Osteoblast (primary cell): ENCODE measurements around the gene BSG. TPM values are rescaled to one million over a fixed set of nuclear protein-coding genes. Genes with fewer than 3 reads are reported as not detected.

ENCODE experiments used
- DNase-seq: peaks from one replicate; pipeline ENCODE4 v3.0.0; 2011; ENCODE audit warnings: low spot score, mixed read lengths; ENCODE audit not compliant: insufficient read length; ENCODE audit errors: missing footprints
- H2AFZ ChIP-seq: 2 replicates; pipeline ENCODE4 v1.6.0; 2011; ENCODE audit warnings: mild to moderate bottlenecking, low read length
- H3K27ac ChIP-seq: 2 replicates; pipeline ENCODE4 v1.5.1; 2011; ENCODE audit warnings: mild to moderate bottlenecking, low read depth, low read length, moderate library complexity
- H3K27me3 ChIP-seq: 2 replicates; pipeline ENCODE4 v1.6.0; 2012; ENCODE audit warnings: mild to moderate bottlenecking, control low read depth, inconsistent platforms, low read length, moderate library complexity; ENCODE audit not compliant: insufficient read depth
- H3K36me3 ChIP-seq: 2 replicates; pipeline ENCODE4 v1.5.1; 2011; ENCODE audit warnings: mild to moderate bottlenecking, low read length, control low read depth, moderate library complexity; ENCODE audit not compliant: insufficient read depth
- H3K4me1 ChIP-seq: 2 replicates; pipeline ENCODE4 v1.5.1; 2011; ENCODE audit warnings: mild to moderate bottlenecking, low read length, control low read depth, moderate library complexity; ENCODE audit not compliant: insufficient read depth
- H3K4me2 ChIP-seq: 2 replicates; pipeline ENCODE4 v1.6.0; 2011; ENCODE audit warnings: mild to moderate bottlenecking, low read length; ENCODE audit not compliant: insufficient read depth
- H3K4me3 ChIP-seq: fragments of 200-600 bp; sonication (generic); 3 replicates; pipeline ENCODE4 v1.5.1; 2012; ENCODE audit warnings: mild to moderate bottlenecking, low read length, inconsistent platforms; ENCODE audit not compliant: insufficient read depth
- H3K79me2 ChIP-seq: 2 replicates; pipeline ENCODE4 v1.6.0; 2012; ENCODE audit warnings: mild to moderate bottlenecking, low read length, control low read depth, inconsistent platforms; ENCODE audit not compliant: insufficient read depth
- H3K9me3 ChIP-seq: 2 replicates; pipeline ENCODE4 v1.5.1; 2011; ENCODE audit warnings: low read depth, low read length, control low read depth
- H4K20me1 ChIP-seq: 2 replicates; pipeline ENCODE4 v1.6.0; 2012; ENCODE audit warnings: mild to moderate bottlenecking, low read length, control low read depth; ENCODE audit not compliant: insufficient read depth
- CTCF ChIP-seq: IDR thresholded peaks from 2 replicates; pipeline ENCODE4 v1.5.1; 2011; ENCODE audit warnings: mild to moderate bottlenecking, low read depth, low read length, moderate library complexity; ENCODE audit errors: extremely low read depth
- total RNA-seq: library from RNA; depleted of rRNA; stranded (reverse); fragments of >200 nt; gene quantifications from 2 replicates; pipeline ENCODE4 v1.2.3, GENCODE V29; 2012

BSG gene
- total RNA-seq, 1 donor: 273 TPM

GRCh38 chr19:534088-534487, 38.3 kb upstream of the BSG start:
- H3K4me3 ChIP-seq: peak overlapping the region; percentile 89
- H3K27me3 ChIP-seq: no peaks in the 10 kb centered on the region
- peaks cover 11% of the 10 kb centered on the region for H3K36me3 ChIP-seq
- H2AFZ ChIP-seq: no peak overlapping the region
- peak overlapping the region; percentile 91 for H3K27ac ChIP-seq
- peak overlapping the region; percentile 97 for H3K4me2 ChIP-seq
- peaks cover 65% of the 10 kb centered on the region for H3K79me2 ChIP-seq
- H4K20me1 ChIP-seq: peaks cover 50% of the 10 kb centered on the region
- H3K4me1 ChIP-seq: peaks cover 10% of the 10 kb centered on the region
- DNase-seq: no peak
- peak; percentile 24 for TF ChIP-seq CTCF
- no peaks in the 10 kb centered on the region for H3K9me3 ChIP-seq

GRCh38 chr19:535017-535835, 37.2 kb upstream of the BSG start:
- Histone ChIP-seq H3K4me3 (no peak overlapping the region), H4K20me1 (peaks cover 50% of the 10 kb centered on the region), H3K36me3 (peaks cover 11% of the 10 kb centered on the region), H3K27me3 (no peaks in the 10 kb centered on the region), H3K27ac (peak overlapping the region; percentile 33), H2AFZ (no peak overlapping the region), H3K79me2 (peaks cover 69% of the 10 kb centered on the region), H3K9me3 (no peaks in the 10 kb centered on the region), H3K4me2 (no peak overlapping the region), H3K4me1 (peaks cover 10% of the 10 kb centered on the region)
- TF ChIP-seq CTCF: no peak
- DNase-seq: peak; percentile 94

GRCh38 chr19:536031-536880, 36.1 kb upstream of the BSG start:
- H3K27ac ChIP-seq: no peak overlapping the region
- peaks cover 69% of the 10 kb centered on the region for H3K79me2 ChIP-seq
- H3K27me3 ChIP-seq: no peaks in the 10 kb centered on the region
- TF ChIP-seq CTCF: no peak
- H3K9me3 ChIP-seq: no peaks in the 10 kb centered on the region
- peaks cover 50% of the 10 kb centered on the region for H4K20me1 ChIP-seq
- peaks cover 11% of the 10 kb centered on the region for H3K36me3 ChIP-seq
- H3K4me3 ChIP-seq: no peak overlapping the region
- DNase-seq: no peak
- H3K4me2 ChIP-seq: no peak overlapping the region
- H2AFZ ChIP-seq: no peak overlapping the region
- H3K4me1 ChIP-seq: peaks cover 10% of the 10 kb centered on the region
